Activated naive CD4-positive, alpha-beta T cell treated with anti-CD3 and anti-CD28 coated beads, Interleukin-2, amount 50 U/mL, for 72 hours (primary cell): ENCODE data around the gene PRKRA. TPM values are rescaled to one million over a fixed set of nuclear protein-coding genes. Genes with fewer than 3 reads are reported as not detected.
A peak's percentile ranks its signal among the peaks of the same experiment; 100 is the strongest.

Experiments
- ATAC-seq, 2 donors: fragments of 150-1000 bp; cut with Tn5 transposase; 2 replicates each; pipeline ENCODE4 v1.10.0; 2021; ENCODE audit warnings: mild to moderate bottlenecking in 2 of 2, moderate library complexity in 2 of 2
- DNase-seq, 2 donors: peaks; one replicate each; pipeline ENCODE4 v3.0.0; 2021 to 2022; ENCODE audit warnings: low spot score in 2 of 2
- H3K27ac Mint-ChIP-seq, 2 donors: one replicate each; pipeline ENCODE4 v1.8.0; 2022; ENCODE audit warnings: mild to moderate bottlenecking in 2 of 2, mixed read lengths in 2 of 2
- H3K36me3 Mint-ChIP-seq, 2 donors: one replicate each; pipeline ENCODE4 v1.8.0; 2022; ENCODE audit warnings: mixed read lengths in 2 of 2
- H3K9me3 Mint-ChIP-seq, 2 donors: one replicate each; pipeline ENCODE4 v1.8.0; 2022; ENCODE audit warnings: mixed read lengths in 2 of 2
- total RNA-seq, 2 donors: library from RNA; stranded (reverse); gene quantifications; one replicate each; pipeline ENCODE4 v1.2.3, GENCODE V29; 2022

Gene PRKRA
- total RNA-seq = 100 to 1,000 TPM in 1 of 2 donors, 10 to 100 TPM in 1; 57.2 to 144 TPM

DNA sequence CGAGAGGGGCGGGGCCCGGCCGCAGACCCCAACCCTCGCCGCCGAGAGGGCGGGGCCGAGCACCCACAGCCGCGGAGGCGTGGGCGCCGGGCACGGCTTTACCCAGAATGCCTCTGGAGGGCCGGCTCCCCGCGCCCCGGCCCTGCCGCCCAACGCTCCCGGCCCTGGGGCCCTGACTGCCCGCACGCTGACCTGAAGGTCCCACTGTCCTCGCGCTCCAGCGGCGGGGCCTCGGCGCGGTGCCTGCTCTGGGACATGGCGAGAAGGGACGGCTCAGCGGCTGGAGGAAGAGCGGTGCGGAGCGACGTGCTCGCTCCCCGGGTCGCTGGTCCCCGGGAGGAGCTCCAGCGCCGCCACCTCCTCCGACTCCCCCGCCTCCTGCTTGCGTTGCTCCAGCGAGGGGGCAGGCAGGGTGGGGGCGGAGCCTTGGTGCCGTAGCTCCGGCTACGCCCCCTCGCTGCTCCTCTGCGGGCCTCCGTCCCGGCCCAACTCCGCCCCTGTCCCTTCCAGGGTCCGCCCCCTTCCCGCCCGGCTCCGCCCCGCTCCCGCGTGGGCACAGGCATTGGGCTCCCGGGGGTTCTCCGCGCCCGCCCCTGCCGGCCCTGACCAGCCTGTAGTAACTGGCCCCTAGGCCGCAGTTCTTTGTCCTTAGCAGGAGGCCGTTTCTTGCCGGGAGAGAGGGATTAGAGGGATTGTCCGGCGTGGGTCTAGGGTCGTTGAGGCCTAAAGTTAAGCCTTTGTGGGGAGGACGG is at the start of gene PRKRA, which contains the start of gene PJVK:
Gene PRKRA, minus strand, starts transcription at position 402 of the 752 bp plus-strand sequence. Its CDS starts 145 bp downstream, at position 257.
Gene PJVK, plus strand, starts transcription at position 605 of the 752 bp plus-strand sequence. CDS start 2,032 bp downstream, outside the sequence.
- DNase-seq (peak; percentile 97), ATAC-seq (peak; percentile 89 to 91)
- H3K27ac Mint-ChIP-seq = peak within 1 kb of the TSS; percentile 95 to 99
- peaks cover 29 to 31% of the 10 kb centered on the region in 2 donors for H3K36me3 Mint-ChIP-seq
- peaks cover 0 to 6% of the 10 kb centered on the region in 2 donors for H3K9me3 Mint-ChIP-seq

DNA sequence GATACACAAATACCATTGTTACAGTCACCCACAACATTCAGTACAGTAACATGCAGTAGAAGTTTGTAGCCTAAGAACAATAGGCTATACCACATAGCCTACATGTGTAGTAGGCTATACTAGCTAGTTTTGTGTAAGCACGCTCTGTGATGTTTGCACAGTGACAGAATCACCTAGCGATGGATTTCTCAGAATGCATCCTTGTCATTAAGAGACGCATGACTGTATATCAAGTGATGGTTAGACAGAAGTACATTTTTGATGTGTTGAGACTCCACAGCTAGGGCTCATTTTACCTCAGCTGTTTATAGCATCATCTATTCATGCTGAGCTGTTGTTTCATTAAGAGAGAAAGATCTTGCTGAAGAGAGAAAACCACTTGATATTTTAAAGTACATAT is 48.7 kb upstream of the PRKRA start:
- ATAC-seq (peak in 1 of 2 donors; percentile 61), DNase-seq (no peak)
- no peaks in the 10 kb centered on the region for H3K9me3 Mint-ChIP-seq
- no peak overlapping the region for H3K27ac Mint-ChIP-seq
- peaks cover 11 to 26% of the 10 kb centered on the region in 2 donors for H3K36me3 Mint-ChIP-seq

DNA sequence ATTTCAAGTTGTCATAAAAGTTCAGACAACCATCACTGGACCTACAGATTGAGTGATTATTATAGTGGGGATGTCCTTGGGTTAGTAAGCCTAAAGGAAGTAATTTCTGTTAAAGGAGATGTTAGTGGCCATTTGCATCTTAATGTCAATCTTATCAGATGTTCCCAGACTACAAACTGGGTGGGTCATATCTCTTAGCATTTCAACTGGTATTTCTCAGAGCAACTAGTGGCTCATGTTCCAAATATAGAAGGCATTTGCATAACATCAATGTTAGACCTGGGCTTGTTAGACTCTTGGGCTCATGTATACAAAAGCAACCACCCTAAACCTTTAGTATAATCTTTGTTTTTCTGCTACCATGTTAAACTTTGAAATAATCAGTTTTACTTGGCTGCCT is 47.2 kb upstream of the PRKRA start:
- Mint-ChIP-seq H3K36me3 (peaks cover 11 to 33% of the 10 kb centered on the region in 2 donors), H3K9me3 (no peaks in the 10 kb centered on the region)

DNA sequence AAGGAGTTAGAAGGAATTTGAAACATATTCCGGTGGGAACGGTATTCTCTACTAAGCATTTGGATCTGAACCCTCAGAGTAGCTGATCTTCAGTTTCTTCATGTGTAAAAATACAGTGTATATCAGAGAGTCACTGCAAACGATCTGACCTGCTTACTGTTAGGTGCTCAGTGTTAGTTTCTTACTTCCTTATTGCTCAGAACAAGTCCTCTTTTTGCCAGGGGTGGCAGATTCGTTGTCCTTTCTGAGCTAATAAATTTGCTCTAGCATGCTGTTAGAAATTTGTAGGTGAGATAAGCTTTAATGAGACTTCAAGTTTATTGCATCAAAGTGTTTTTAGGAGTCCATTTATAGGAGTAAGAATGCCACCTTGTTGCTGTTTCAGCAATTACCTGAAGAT is 45.1 kb upstream of the PRKRA start:
- Mint-ChIP-seq H3K27ac (peak overlapping the region in 1 of 2 donors; percentile 37), H3K36me3 (peaks cover 11 to 30% of the 10 kb centered on the region in 2 donors), H3K9me3 (no peaks in the 10 kb centered on the region)
- DNase-seq (no peak), ATAC-seq (no peak)

More for the DNA sequence above, 47.2 kb upstream of the PRKRA start:
- DNase-seq (no peak), ATAC-seq (no peak)
- no peak overlapping the region for H3K27ac Mint-ChIP-seq

DNA sequence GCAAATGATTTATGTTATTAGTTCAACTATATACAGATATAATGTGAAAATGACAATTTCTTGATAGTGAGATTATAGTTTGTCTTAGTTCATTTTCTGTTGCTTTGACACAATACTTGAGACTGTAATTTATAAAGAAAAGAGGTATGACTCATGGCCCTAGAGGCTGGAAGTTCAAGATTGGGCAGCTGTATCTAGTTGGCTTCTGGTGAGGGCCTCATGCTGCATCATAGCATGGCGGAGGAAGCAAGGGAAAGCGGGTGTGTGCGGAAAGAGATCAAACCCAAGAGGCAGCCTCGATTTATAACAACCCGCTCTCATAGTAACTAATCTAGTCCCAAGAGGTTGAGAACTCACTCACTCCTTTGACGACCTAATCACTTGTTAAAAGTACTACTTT is 40.6 kb upstream of the PRKRA start:
- peaks cover 21 to 30% of the 10 kb centered on the region in 2 donors for H3K36me3 Mint-ChIP-seq
- H3K27ac Mint-ChIP-seq = no peak overlapping the region
- DNase-seq (no peak), ATAC-seq (no peak)
- no peaks in the 10 kb centered on the region for H3K9me3 Mint-ChIP-seq

DNA sequence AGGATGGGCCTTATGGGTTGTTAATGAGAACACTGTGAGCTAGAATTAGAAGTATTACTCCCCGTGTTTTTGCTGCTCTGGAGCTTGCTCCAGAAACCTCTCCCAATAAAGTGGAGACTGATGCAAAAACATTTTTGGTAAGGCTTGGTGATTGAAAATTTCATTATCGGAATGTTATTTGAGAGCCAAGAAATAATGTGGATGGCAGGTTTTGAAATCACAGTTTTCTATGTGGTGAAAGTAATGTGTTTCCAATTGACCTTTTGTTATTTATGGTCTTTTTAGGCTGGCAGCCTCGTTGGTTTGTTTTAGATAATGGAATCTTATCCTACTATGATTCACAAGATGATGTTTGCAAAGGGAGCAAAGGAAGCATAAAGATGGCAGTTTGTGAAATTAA is 34.4 kb upstream of the PRKRA start:
- Mint-ChIP-seq H3K36me3 (peaks cover 6 to 25% of the 10 kb centered on the region in 2 donors), H3K9me3 (no peaks in the 10 kb centered on the region), H3K27ac (no peak overlapping the region)
- ATAC-seq = no peak
- DNase-seq = no peak

DNA sequence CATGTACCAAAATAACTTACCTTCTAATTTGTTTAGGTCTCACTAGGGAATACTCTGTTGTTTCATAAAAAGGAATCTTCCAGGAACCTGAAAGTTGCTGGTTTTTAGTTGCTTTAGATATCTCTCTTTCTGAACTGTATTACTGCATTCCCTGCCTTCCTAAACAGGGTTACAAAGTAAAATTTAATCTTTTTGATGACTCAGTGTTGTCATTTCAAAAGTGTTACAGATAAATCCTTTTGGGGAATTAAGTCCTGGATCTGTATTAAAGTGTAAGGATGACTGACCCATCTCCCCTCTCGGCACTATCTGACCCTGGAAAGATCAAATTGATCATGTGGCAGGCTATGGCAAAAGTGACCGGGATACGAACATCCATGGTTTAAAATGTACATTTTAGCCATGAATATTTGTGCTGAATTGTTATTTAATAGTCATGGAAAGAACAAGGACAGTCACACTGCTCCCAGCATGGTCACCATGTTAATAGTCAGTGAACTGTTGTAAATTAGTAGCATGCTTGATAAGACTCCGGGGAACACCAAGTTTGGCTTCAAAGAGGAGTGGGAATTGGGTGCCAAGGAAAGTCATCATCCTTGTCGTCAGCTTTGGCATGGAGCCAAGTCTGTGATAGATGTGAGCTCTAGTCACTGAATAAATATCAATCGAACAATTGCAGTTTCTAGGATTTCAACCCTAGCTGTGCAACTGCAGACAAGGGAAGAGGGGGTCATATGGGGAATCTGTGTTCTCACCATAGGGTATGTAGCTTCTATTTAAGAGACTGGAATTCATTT is 33.5 kb upstream of the PRKRA start:
- ATAC-seq = no peak
- H3K9me3 Mint-ChIP-seq = no peaks in the 10 kb centered on the region
- no peak overlapping the region for H3K27ac Mint-ChIP-seq
- H3K36me3 Mint-ChIP-seq = peaks cover 6 to 16% of the 10 kb centered on the region in 2 donors
- no peak for DNase-seq

DNA sequence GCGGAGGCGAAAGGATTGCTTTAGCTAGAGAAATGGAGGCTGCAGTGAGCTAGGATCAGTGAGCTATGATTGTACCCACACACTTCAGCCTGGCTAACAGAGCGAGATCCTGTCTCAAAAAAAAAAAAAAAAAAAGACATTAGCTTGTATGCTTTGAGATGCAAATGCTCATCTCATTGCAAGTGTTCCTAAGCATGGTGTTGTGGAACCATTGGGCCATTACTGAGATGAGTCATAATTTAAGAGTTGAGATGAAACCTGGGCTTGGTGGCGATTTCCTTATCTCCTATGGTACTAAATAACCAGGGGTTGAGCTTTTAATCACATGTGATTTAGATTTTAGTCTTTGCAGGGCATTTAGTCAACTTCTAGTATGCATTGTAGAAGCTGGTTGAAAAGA is 31.5 kb upstream of the PRKRA start:
- no peak for ATAC-seq
- H3K9me3 Mint-ChIP-seq = no peaks in the 10 kb centered on the region
- DNase-seq = no peak
- no peak overlapping the region for H3K27ac Mint-ChIP-seq
- peaks cover 11 to 13% of the 10 kb centered on the region in 2 donors for H3K36me3 Mint-ChIP-seq

DNA sequence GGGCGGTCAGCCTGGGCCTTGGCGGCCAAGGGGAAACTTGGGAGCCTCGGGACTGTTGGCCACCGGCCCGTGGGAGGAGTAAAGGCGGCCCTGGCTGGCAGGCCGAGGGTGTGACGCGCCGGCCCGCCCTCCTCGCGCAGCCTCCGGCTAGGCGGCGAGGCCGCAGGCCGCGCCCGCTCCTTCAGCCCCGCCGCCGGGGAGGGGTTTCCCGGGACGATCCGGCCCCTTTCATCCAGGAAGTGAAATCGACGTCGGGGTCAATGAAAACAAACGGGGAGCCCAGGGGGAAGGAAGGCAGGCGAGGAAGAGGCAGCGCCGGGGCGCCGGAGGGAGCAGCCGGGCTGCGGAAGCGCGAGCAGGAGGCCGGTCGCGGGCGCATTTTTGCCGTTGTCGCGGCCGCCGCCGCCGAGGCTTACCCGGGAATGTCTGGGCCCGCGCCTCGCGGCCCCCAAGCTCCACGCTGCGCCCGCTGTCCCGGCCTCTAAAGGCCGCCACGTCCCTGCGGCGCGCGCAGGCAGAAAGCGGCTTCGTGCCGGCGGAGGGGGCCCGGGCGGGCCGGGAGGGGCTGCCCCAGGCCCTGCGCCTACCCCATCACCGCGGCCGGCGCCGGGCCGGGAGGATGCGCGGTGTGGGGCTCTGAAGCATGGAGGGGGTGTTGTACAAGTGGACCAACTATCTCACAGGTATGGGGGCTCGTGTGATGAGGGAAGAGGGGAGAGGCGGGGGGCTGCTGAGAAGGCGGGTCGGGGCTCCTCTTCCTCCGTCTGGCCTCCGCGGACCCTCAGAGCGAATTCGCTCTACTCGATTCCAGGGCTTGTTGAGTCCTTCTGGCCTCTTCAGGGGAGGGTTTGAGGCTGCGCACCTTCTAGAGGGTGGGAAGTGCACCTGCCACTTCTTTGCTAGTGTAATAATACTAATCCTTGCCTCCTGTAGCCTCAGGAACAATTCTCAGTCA is 29.5 kb upstream of the PRKRA start, which contains the start of gene PLEKHA3:
Gene PLEKHA3, plus strand, starts transcription at position 231 of the 955 bp plus-strand sequence. Its CDS starts 413 bp downstream, at position 644.
- no peaks in the 10 kb centered on the region for H3K9me3 Mint-ChIP-seq
- DNase-seq (peak; percentile 73 to 89), ATAC-seq (peak; percentile 77 to 82)
- H3K27ac Mint-ChIP-seq = peak within 1 kb of the TSS; percentile 90 to 96
- peaks cover 5 to 8% of the 10 kb centered on the region in 2 donors for H3K36me3 Mint-ChIP-seq

DNA sequence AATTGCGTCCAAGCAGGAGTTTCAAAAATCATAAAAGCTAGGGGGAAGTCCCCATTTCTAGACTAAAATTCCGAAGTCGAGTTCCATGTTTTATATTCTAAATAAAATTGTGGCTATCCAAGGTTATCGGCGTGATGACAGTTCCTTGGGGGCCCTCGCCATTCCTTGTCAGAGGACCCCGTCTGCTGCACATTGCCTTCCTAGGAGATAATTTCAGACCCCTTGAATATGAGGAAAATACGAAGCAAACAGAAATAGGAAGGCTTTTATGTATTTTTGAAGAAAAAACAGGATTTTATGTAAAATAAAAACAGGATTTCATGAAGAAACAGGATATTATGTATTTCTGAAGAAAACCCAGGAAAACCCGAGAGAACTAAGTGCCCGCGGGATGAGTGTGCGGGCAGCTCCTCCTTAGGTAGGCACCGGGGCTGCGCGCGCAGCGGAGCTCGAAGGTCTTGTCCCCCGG is 28.8 kb upstream of the PRKRA start:
- ATAC-seq = no peak
- H3K27ac Mint-ChIP-seq = peak overlapping the region; percentile 90
- peaks cover 4 to 5% of the 10 kb centered on the region in 2 donors for H3K36me3 Mint-ChIP-seq
- H3K9me3 Mint-ChIP-seq = no peaks in the 10 kb centered on the region
- no peak for DNase-seq

DNA sequence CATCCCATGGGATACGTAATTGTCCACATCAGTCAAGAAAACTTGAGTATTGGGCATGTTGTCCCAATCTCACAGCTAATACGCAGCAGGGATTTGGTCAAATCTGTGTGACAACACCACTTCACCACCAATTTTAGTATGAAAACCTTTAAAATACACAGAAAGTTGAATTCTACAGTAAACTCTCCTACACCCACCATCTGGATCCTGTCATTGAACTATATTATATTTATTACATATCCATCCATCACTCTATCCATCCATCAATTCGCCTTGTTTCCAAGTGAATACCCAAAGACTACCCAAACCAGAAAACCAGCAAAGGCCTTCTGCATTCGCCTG is 28.3 kb upstream of the PRKRA start:
- Mint-ChIP-seq H3K9me3 (no peaks in the 10 kb centered on the region), H3K27ac (peak overlapping the region; percentile 90 to 95), H3K36me3 (peaks cover 4 to 5% of the 10 kb centered on the region in 2 donors)
- ATAC-seq (no peak), DNase-seq (no peak)

DNA sequence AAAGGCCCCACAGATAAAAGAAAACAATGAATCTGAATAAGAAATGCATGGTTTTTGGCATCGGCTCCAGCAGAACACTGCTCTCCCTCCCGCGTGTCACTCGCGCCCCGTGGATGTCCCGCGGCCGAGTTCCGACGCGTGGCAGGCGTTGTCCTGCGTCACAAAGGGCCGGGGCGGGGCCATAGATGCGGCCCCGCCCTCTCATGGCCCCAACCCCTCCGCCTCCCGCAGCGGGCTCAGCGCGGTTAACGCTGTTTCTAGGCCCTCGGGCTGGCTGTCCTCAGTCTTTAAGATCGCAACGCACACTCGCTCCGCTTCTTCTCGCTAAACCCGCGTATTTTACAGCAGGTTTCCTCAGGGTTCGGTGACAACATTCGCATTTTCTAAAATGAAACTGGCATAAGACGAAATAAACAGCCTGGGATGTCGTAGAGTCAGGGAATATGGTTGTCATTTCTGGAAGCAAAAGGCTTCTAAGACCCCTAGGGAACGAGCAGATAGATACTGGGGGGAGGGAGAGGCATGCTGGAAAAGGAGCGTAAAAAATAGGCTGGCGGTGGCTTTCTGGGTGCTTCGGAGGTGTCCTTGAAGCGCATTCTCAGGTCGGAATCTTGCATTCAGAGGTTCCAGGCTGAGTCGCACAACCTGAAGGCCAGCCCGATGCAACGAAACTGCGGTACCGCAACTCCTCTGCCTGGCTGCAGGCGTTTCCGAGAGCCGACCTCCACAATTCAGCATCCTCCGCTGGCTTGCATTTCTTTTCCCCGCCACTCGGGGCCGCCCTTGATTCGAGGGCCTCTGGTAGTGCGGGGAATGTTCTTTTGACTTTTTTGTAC is 27.7 kb upstream of the PRKRA start, which contains the start of gene FKBP7:
Gene FKBP7, minus strand, starts transcription at position 162 of the 836 bp plus-strand sequence. Its CDS starts 101 bp downstream, at position 61.
- peak within 1 kb of the TSS; percentile 90 to 95 for H3K27ac Mint-ChIP-seq
- no peaks in the 10 kb centered on the region for H3K9me3 Mint-ChIP-seq
- H3K36me3 Mint-ChIP-seq = peaks cover 4 to 5% of the 10 kb centered on the region in 2 donors
- ATAC-seq (peak; percentile 72 to 81), DNase-seq (peak; percentile 78 to 83)

DNA sequence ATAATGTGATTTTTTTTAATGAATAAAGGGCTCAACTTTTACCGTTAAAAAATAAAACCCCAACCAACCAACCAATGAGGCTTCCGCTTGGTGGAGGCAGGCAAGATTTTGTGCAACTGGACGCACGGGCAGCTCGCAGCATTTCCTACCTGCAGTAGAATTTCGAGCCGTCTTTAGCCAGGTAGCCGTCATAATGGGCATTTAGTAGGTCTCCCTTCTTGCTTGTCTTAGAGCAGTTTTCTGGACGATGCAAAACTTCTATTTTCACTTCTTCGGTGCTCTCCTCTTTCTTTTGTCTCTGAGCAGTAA is 27.1 kb upstream of the PRKRA start:
- DNase-seq = peak in 1 of 2 donors; percentile 23
- ATAC-seq = no peak
- H3K36me3 Mint-ChIP-seq = peaks cover 4 to 5% of the 10 kb centered on the region in 2 donors
- no peaks in the 10 kb centered on the region for H3K9me3 Mint-ChIP-seq
- H3K27ac Mint-ChIP-seq = peak overlapping the region; percentile 90 to 95

DNA sequence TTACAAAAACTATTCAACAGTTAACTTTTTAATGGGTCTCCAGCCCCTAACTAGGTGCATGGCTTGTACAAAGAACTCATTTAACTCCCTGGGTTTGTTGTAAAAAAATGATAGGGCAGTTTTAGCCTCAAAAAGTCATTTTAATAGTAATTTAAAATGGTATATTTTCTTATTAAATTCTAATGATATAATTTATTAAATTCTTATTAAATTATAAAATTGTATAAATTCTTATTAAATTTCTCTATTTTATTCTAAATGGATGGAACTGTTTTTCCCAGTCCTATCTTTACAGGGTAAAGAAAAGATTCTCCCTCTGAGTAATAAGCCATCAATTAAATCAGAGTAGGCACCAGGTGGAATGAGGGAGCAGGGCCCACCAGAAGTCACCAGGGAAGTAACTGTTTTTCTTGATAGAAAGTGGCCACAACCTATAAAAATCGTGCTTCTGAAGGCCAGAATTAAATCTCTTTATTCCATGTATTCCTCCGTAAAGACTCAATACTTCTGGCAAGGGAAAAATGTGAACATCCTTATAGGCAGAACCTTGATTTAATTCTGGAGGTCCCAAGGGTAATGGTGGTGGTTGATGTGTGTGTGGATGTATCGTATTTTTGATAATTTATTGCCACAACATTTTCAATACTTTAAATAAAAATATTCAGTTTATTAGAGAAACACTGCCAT is 26.6 kb upstream of the PRKRA start:
- ATAC-seq (no peak), DNase-seq (no peak)
- Mint-ChIP-seq H3K9me3 (no peaks in the 10 kb centered on the region), H3K27ac (peak overlapping the region in 1 of 2 donors; percentile 95), H3K36me3 (peaks cover 4 to 5% of the 10 kb centered on the region in 2 donors)

DNA sequence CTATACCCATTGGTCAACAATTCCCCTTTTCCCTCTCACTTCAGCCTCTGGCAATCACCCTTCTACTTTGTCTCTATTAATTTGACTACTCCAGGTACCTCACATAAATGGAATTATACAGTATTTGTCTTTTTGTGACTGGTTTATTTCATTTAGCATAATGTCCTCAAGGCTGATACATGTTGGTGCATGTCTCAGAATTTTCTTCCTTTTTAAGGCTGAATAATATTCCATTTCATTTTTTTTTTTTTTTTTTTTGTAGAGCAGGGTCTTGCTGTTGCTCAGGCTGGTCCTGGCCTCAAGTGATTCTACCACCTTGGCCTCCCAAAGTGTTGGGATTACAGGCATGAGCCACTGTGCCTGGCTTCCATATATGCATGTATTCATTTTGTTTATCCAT is 25.5 kb upstream of the PRKRA start:
- DNase-seq (no peak), ATAC-seq (no peak)
- Mint-ChIP-seq H3K36me3 (peaks cover 4 to 5% of the 10 kb centered on the region in 2 donors), H3K27ac (no peak overlapping the region), H3K9me3 (no peaks in the 10 kb centered on the region)
